ENCODE measurements around the gene PLCH1.

Gene PLCH1

DNA sequence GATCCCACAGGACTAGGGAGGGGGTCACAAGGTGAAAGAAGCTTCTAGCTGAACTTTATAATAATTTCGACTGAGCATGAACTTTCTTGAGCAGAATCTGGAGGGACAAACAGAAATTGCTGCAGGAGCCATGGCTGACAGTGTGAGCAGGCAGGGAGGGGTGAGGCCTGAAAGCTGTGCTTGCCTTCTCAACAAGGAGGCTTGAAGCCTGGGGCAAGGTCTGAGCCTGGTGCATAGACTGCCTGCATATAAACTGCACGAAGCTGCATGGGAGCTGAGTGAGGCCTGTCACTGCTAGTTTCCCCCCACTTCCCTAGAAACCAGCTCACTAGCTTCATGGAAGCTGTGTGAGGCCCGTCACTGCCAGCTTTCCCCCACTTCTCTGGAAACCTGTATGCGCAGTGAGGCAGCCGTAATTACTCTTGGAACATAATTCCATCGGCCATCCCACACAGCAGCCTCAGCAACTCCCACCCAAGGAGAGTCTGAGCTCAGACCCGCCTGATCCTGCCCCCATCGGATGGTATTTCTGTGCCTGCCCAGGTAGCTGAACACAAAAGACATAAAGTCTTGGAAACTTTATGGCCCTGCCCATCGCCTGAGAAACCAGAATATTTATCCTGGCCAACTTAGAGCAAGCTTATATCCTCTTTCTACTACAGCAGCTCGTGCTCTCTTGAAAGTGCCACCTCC, 136.5 kb downstream of the PLCH1 start:
- DNase-seq (ENCODE audit: low spot score): no peak

DNA sequence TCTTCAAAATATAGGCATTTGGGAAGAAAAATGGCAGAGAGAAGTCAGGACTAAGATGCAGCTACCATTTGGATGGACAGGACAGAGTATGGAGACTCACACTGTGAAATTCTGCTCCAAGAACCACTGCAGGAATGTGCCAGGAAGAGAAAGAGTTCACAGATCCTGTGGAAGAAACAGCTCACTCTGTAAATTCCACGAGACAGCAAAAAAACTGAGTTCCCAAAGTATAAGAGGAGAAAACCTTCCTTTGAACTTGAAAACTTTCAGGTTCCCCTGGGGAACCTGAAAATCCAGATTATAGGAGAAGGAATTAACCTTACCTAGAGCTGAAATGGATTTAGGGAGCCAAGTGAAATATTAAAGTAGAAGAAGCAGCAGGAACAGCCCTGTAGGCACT, 137.1 kb downstream of the PLCH1 start:
- no peak for DNase-seq (ENCODE audit: low spot score)

- no peak for DNase-seq (ENCODE audit: low spot score)
Observed at GRCh38 chr3:155605571-155605970, 139.3 kb downstream of the PLCH1 start.

- DNase-seq (ENCODE audit: low spot score): no peak
Observed at GRCh38 chr3:155604967-155605366, 139.9 kb downstream of the PLCH1 start.

GRCh38 chr3:155604126-155604525, 140.7 kb downstream of the PLCH1 start:
- DNase-seq (ENCODE audit: low spot score): no peak

DNA sequence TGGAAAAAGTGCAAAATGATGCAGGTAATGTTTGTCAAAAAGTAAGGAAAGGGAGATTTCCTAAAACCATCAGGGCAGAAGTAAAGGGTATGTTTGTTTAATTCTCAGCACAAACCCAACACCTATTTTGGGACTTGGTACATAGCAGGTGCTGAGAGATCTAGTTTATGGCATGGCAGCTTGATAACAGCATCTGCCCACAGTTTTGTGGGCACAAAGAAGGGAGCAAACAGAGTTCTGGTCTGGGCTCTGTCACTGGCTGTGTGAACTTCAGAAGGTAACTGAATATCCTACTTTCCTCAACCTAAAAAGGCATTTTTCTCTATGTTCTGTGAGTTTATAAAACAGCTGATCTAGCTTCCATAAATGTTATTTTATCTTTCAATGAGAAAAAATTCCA, 141.6 kb downstream of the PLCH1 start:
- no peak for DNase-seq (ENCODE audit: low spot score)

GRCh38 chr3:155602307-155602706, 142.6 kb downstream of the PLCH1 start:
- peak; percentile 4 for DNase-seq (ENCODE audit: low spot score)

GRCh38 chr3:155598671-155599070, 146.2 kb downstream of the PLCH1 start:
- DNase-seq (ENCODE audit: low spot score): no peak

DNA sequence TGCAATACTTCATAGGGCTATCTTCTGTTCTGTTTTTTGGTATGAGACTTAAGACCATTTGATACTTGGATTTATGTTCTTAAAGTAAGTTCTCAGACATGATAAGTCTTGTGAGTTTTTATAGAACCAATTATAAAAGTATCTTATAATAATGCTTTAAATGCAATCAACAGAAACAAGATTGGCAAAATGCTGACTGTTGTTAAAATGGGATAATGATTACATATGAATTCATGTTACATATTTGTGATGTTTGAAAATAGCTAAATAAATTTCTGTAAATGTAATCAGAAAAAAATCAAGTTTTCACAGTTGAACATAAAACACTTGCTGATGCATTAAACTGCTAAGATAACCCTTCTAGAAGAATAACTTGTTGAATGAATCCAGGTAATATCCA, 148.3 kb downstream of the PLCH1 start:
- DNase-seq (ENCODE audit: low spot score): no peak

- no peak for DNase-seq (ENCODE audit: low spot score)
Observed at GRCh38 chr3:155595371-155595770, 149.5 kb downstream of the PLCH1 start.

DNA sequence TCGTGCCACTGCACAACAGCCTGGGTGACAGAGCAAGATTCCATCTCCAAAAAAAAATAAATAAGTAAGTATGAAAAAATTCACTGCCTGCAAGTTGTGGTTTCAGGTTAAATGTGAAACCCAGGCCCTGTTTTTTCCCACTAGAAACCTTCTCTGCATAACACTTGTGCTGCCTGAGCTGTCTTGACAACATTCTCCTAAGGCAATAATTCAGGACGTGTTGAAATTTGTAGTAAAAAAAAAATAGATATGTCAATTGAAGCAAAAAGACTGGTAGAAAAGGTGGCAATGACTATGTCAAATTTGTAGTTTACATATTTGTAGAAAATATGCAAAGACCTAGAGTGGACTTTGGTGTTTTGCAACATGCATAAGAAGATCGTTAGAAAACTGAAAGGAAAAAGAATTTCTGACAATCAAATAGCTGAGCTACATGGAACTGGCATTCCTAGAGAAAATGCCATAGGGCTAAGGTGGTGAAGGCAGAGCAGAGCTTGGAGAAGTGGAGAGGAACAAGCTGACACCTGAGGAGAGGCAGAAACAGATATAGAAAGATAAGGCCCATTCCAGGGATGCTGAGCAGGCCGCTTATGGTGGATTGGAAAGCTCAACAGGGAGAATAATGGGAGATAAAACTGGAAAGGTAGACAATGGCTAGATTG, 150.2 kb downstream of the PLCH1 start:
- DNase-seq (ENCODE audit: low spot score): no peak

DNA sequence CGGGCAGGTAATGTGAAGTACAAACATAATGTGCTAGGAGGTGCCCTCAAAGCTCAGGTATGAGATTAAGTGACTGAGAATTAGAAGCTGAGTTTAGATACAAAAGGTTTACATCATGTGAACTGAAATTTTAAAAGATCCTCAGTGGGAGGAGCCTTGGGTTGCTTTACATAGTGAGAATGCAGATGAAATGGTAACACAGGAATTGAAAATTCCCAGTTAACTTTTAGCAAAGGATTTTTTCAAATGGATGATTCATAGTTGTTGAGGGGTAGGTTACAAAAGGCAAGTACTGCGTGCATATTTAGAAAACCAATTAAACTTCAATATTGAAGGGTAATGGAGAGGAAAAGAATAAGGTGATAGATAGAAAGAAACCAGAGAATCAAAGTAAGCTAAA, 157.3 kb downstream of the PLCH1 start:
- DNase-seq (ENCODE audit: low spot score): no peak

- DNase-seq (ENCODE audit: low spot score): no peak
Observed at GRCh38 chr3:155585384-155585783, 159.5 kb downstream of the PLCH1 start.

GRCh38 chr3:155581579-155581978, 163.3 kb downstream of the PLCH1 start:
- no peak for DNase-seq (ENCODE audit: low spot score)

DNA sequence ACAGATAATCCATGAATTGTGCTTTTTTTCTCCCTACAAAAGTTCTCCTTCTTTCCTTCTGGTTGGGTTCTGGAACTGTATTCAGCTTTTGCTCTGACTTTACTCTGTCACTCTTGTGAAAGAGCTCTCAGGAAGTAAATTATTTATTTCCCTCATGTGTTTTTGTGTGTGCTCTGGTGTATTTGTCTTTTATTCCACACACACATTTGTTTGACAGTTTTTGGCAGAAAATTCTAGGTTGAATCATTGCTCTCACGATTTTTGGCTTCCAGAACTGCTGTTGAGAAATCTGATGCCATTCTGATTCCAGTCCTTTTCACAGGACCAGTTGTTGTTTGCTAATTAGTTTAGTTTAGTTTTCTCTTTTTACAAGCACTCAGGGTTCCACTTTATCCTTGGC, 172.8 kb downstream of the PLCH1 start:
- DNase-seq (ENCODE audit: low spot score): no peak

- no peak for DNase-seq (ENCODE audit: low spot score)
Observed at GRCh38 chr3:155568295-155568694, 176.6 kb downstream of the PLCH1 start.

DNA sequence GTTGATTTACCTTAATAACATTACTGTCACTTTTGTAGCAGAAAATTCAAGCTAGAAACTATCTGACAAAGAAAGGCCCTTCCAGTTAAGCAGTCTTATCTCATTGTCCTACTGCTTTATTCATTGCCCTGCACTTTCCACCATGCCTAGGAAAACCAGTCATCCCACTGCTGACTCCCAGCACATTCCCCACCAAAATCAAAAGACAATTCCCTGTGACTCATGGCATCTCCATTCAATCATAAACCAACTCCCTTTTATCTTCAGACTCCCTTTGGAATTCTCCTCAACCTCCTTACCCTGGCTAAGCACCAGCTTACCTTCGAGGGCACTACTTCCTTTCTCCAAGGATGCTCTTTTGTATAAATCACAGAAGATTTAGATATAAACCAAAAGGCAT, 184.3 kb downstream of the PLCH1 start:
- peak; percentile 39 for DNase-seq (ENCODE audit: low spot score)

- DNase-seq (ENCODE audit: low spot score): no peak
Observed at GRCh38 chr3:155560135-155560534, 184.7 kb downstream of the PLCH1 start.

DNA sequence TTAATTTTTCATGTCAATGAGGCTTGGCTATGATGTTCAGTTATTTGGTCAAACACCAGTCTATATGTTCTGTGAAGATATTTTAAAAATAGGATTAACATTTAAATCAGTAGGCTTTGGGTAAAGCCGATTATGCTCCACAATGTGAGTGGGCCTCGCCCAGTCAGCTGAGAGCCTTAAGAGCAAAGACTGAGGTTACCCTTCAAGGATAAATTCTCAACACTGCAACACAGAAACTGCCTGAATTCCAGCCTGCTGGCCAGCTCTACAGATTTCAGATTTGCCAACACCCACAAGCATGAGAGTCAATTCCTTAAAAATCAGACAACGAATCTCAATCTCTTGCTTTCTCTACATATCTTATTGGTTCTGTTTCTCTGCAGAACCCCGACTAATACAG, 188.3 kb downstream of the PLCH1 start:
- no peak for DNase-seq (ENCODE audit: low spot score)

DNA sequence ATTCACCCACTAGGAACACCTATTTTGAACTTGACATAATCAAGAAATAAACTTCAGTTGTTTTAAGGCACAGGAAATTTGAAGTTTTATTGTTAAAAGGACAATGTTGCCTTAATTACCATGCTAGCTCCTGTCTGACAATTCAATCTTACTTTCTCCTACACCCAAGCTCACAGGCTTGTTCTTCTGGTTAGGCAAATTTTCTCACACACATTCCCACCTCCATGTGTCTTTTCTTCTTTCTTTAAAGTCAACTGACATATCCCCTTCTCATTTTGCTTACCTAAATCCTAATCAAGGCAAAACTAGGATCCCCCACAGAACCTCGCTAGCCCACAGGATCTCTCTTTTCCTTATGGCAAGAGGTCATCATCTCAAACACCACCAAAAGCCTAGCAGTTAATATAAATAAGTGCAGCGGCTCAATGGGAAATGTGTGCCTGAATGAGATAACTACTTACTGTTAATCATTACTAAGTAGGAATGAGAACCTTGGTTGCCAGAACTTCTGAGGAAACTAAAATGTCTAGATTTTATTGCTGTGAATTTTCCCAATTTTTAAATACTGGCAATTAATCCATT, 189.3 kb downstream of the PLCH1 start:
- no peak for DNase-seq (ENCODE audit: low spot score)

DNA sequence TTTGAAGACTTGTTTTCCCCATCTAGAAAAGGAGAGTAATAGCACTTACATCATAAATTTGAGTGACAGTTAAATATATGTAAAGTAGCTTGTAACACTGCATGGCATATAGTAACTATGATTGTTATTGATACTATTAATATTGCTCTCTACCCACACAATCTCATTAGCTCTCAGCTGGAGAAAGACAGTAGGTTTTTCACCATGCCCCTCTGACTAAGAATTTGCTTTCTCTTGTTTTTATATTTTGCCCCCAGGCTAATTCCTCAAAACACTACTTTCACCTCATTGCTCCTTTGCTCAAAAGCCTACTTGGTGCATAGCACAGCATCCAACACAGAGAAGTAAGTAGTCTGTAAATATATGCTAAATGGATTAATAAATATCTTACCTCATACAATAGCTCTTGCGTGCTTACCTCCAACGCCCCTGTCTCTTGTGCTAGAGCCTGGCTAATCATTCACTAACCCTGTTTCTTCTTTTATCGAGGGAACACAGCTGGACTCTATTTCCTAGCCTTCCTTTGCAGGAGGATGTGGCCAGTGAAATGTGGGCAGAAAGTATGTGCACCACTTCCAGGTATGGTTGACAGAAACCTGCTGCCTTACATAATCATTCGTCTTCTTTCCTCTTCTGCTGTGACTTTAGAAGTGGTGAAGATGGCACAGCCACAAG, 190.0 kb downstream of the PLCH1 start:
- no peak for DNase-seq (ENCODE audit: low spot score)

GRCh38 chr3:155553780-155554179, 191.1 kb downstream of the PLCH1 start:
- DNase-seq (ENCODE audit: low spot score): no peak

DNA sequence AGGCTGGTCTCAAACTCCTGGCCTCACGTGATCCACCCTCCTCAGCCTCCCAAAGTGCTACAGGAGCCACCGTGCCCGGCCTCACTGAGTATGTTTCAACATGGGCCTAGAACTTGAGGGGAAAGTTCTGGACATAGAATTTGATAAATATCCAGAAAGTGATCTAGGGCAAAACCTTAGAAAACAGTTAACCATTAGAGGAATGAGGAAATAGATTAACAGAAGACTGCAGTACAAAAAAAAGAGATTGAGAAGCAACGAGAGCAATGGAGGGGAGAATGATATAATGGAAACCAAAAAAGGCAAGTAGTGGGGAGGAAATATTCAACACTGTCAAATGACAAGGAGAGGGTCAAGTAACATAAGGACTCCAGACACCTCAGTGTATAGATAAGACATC, 191.5 kb downstream of the PLCH1 start:
- no peak for DNase-seq (ENCODE audit: low spot score)

Measured in RKO (cell line).